ENCODE measurements around the gene DYNC1I2.

GRCh38 chr2:171745806-171746205 is 58.5 kb downstream of the DYNC1I2 start:
- TF ChIP-seq, protein P1, sequence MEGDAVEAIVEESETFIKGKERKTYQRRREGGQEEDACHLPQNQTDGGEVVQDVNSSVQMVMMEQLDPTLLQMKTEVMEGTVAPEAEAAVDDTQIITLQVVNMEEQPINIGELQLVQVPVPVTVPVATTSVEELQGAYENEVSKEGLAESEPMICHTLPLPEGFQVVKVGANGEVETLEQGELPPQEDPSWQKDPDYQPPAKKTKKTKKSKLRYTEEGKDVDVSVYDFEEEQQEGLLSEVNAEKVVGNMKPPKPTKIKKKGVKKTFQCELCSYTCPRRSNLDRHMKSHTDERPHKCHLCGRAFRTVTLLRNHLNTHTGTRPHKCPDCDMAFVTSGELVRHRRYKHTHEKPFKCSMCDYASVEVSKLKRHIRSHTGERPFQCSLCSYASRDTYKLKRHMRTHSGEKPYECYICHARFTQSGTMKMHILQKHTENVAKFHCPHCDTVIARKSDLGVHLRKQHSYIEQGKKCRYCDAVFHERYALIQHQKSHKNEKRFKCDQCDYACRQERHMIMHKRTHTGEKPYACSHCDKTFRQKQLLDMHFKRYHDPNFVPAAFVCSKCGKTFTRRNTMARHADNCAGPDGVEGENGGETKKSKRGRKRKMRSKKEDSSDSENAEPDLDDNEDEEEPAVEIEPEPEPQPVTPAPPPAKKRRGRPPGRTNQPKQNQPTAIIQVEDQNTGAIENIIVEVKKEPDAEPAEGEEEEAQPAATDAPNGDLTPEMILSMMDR (IDR thresholded peaks at IDR 0.05), result no peak
- TF ChIP-seq ZFX (IDR thresholded peaks at IDR 0.05; ENCODE audit: borderline replicate concordance), result no peak

All from 22Rv1 (cell line).